NCI-H345 treated with DMSO at 0.1 percent for 48 hours (cell line): Measurements from ENCODE around the gene ADIPOR2.
A peak's percentile ranks its signal among the peaks of the same experiment; 100 is the strongest.

Source experiments
- DNase-seq: peaks from one replicate; lab custom pipeline; 2025; ENCODE audit not compliant: unreplicated experiment; lab: John Stamatoyannopoulos, UW

ADIPOR2 gene

GRCh38 chr12:1768615-1769014 is 77.7 kb downstream of the ADIPOR2 start:
- no peak for DNase-seq

GRCh38 chr12:1769809-1770494 is 79.1 kb downstream of the ADIPOR2 start:
- no peak for DNase-seq

GRCh38 chr12:1773937-1774655 is 83.2 kb downstream of the ADIPOR2 start:
- no peak for DNase-seq

GRCh38 chr12:1776170-1776921 is 85.5 kb downstream of the ADIPOR2 start:
- no peak for DNase-seq

- no peak for DNase-seq
Measured at GRCh38 chr12:1777798-1778197, 86.9 kb downstream of the ADIPOR2 start.

- DNase-seq, result no peak
Measured at GRCh38 chr12:1778911-1779310, 88.0 kb downstream of the ADIPOR2 start.

GRCh38 chr12:1779783-1780182 is 88.9 kb downstream of the ADIPOR2 start:
- no peak for DNase-seq

- no peak for DNase-seq
Measured at GRCh38 chr12:1781772-1782171, 90.9 kb downstream of the ADIPOR2 start.

GRCh38 chr12:1782215-1782614 is 91.3 kb downstream of the ADIPOR2 start:
- DNase-seq, result no peak

GRCh38 chr12:1787714-1788113 is 96.8 kb downstream of the ADIPOR2 start:
- DNase-seq, result no peak

- no peak for DNase-seq
Measured at GRCh38 chr12:1790444-1790843, 99.6 kb downstream of the ADIPOR2 start.

GRCh38 chr12:1791104-1791841 is 100.4 kb downstream of the ADIPOR2 start:
- peak; percentile 38 for DNase-seq

- DNase-seq, result no peak
Measured at GRCh38 chr12:1792406-1792805, 101.5 kb downstream of the ADIPOR2 start.

GRCh38 chr12:1793426-1794210 is 102.7 kb downstream of the ADIPOR2 start:
- DNase-seq, result no peak

- DNase-seq, result no peak
Measured at GRCh38 chr12:1794440-1795090, 103.7 kb downstream of the ADIPOR2 start.

GRCh38 chr12:1795221-1795784 is 104.4 kb downstream of the ADIPOR2 start:
- DNase-seq, result no peak

GRCh38 chr12:1795785-1796514 is 105.1 kb downstream of the ADIPOR2 start:
- DNase-seq, result peak; percentile 57

GRCh38 chr12:1796515-1797010 is 105.7 kb downstream of the ADIPOR2 start:
- no peak for DNase-seq
